ENCODE data around the gene PIGX. TPM values are rescaled to one million over a fixed set of nuclear protein-coding genes. Genes with fewer than 3 reads are reported as not detected.
"Not testable (repeated sequence)": the region's sequence is repeated elsewhere in the genome, so short reads cannot be mapped to it uniquely, and the experiment has no call there.

Gene PIGX
- total RNA-seq, 2 donors from 2014 or later = 16.6 to 41.5 TPM

GRCh38 chr3:196741249-196741889, 29.2 kb downstream of the PIGX start:
- Histone ChIP-seq H3K4me3 (no peak overlapping the region), H3K27ac (peak overlapping the region in 3 of 4 donors; percentile 89 to 99 (median 97)), H3K27me3 (no peaks in the 10 kb centered on the region), H3K36me3 (replicated peaks in 1 of 2; ENCODE audit: insufficient read depth in 1 of 2, low read depth in 2 of 2) (no peaks in the 10 kb centered on the region), H3K4me1 (peaks cover 10% of the 10 kb centered on the region), H3K9me3 (no peaks in the 10 kb centered on the region)
- DNase-seq = no peak
- no peak for TF ChIP-seq POLR2A (IDR thresholded peaks at IDR 0.05)
- TF ChIP-seq CTCF (IDR thresholded peaks at IDR 0.05) = no peak
- ATAC-seq = no peak
- intact Hi-C loops (cut with DNase I) = no loop called here
- 13 to 14% methylated on average over 5 of the region's 5 CpGs for whole genome bisulfite sequencing, 2 donors

- H3K27me3 ChIP-seq; H3K9me3 ChIP-seq; H3K36me3 ChIP-seq (replicated peaks in 1 of 2; ENCODE audit: insufficient read depth in 1 of 2, low read depth in 2 of 2); ATAC-seq; intact Hi-C loops (cut with DNase I); H3K27ac ChIP-seq; H3K4me3 ChIP-seq; DNase-seq; H3K4me1 ChIP-seq: not testable (repeated sequence)
- 92 to 94% methylated on average over 10 of the region's 10 CpGs for WGBS, 2 donors
These were observed 31.4 kb downstream of the PIGX start for GRCh38 chr3:196743569-196743968.

DNA sequence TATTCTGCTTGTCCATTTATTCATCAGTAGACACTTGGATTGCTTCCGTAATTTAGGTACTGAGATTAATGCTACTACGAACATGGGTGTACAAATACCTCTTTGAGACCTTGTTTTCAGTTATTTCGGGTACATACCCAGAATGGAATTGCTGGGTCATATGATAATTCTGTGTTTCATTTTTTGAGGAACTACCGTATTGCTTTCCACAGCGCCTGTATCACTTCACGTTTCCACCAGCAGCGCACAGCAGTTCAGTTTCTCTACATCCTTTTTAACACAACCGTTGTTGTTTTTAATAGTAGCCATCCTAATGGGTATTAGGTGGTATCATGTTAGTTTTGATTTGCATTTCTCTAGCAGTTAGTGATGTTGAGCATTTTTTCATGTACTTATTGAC, 36.9 kb downstream of the PIGX start:
- Histone ChIP-seq H3K4me3 (no peak overlapping the region), H3K27ac (no peak overlapping the region), H3K36me3 (replicated peaks in 1 of 2; ENCODE audit: insufficient read depth in 1 of 2, low read depth in 2 of 2) (no peaks in the 10 kb centered on the region), H3K4me1 (no peaks in the 10 kb centered on the region), H3K27me3 (no peaks in the 10 kb centered on the region), H3K9me3 (no peaks in the 10 kb centered on the region)
- WGBS, 2 donors = 69 to 93% methylated on average over 8 of the region's 8 CpGs
- DNase-seq (peak in 1 of 4 donors; percentile 4), ATAC-seq (no peak)
- intact Hi-C loops (cut with DNase I) = no loop called here
- TF ChIP-seq POLR2A (IDR thresholded peaks at IDR 0.05) (no peak), CTCF (IDR thresholded peaks at IDR 0.05) (no peak)

GRCh38 chr3:196753201-196753600, 41.0 kb downstream of the PIGX start:
- peaks cover 7% of the 10 kb centered on the region for H3K4me1 ChIP-seq
- H3K27ac ChIP-seq = no peak overlapping the region
- intact Hi-C loops (cut with DNase I) = no loop called here
- no peaks in the 10 kb centered on the region for H3K27me3 ChIP-seq
- no peak for TF ChIP-seq CTCF (IDR thresholded peaks at IDR 0.05)
- no peak for TF ChIP-seq POLR2A (IDR thresholded peaks at IDR 0.05)
- H3K9me3 ChIP-seq = peaks cover 0 to 7% (median 0%) of the 10 kb centered on the region in 3 donors
- 97 to 98% methylated on average over 8 of the region's 8 CpGs for WGBS, 2 donors
- ATAC-seq = no peak
- H3K4me3 ChIP-seq = no peak overlapping the region
- DNase-seq = no peak
- no peaks in the 10 kb centered on the region for H3K36me3 ChIP-seq (replicated peaks in 1 of 2; ENCODE audit: insufficient read depth in 1 of 2, low read depth in 2 of 2)

- no peak for TF ChIP-seq POLR2A (IDR thresholded peaks at IDR 0.05)
- TF ChIP-seq CTCF (IDR thresholded peaks at IDR 0.05) = no peak
- Histone ChIP-seq H3K36me3 (replicated peaks in 1 of 2; ENCODE audit: insufficient read depth in 1 of 2, low read depth in 2 of 2) (no peaks in the 10 kb centered on the region), H3K4me1 (peaks cover 7% of the 10 kb centered on the region), H3K27me3 (no peaks in the 10 kb centered on the region), H3K27ac (peak overlapping the region in 3 of 4 donors; percentile 1 to 48 (median 34)), H3K9me3 (peaks cover 0 to 7% (median 0%) of the 10 kb centered on the region in 3 donors), H3K4me3 (no peak overlapping the region)
- 52 to 54% methylated on average over 9 of the region's 9 CpGs for WGBS, 2 donors
- peak in 1 of 4 donors; percentile 7 for DNase-seq
- peak; percentile 48 for ATAC-seq
- intact Hi-C loops (cut with DNase I) = no loop called here
These were observed 42.2 kb downstream of the PIGX start for GRCh38 chr3:196754091-196754981.

Data from body of pancreas (tissue), 4 donors.